Renal cortical epithelial cell (primary cell): ENCODE results near the gene DTWD1. TPM values are rescaled to one million over a fixed set of nuclear protein-coding genes. Genes with fewer than 3 reads are reported as not detected.

Source experiments
- total RNA-seq: library from RNA; depleted of rRNA; stranded (reverse); fragments of >200 nt; gene quantifications from 2 replicates; pipeline ENCODE4 v1.2.3, GENCODE V29; 2014

Gene DTWD1
- total RNA-seq, 1 donor from 2014 or later = 18.1 TPM

Other genes with a start within 250 kb of the DTWD1 start
- 0.15 TPM in 1 of 2 replicates, not detected in the other for gene FGF7, start 197.8 kb upstream of the DTWD1 start, total RNA-seq
- 7.6 TPM in 2 replicates for gene FAM227B, start 230 bp upstream of the DTWD1 start, total RNA-seq